Bone marrow (tissue), 2 donors: ENCODE data around the gene HES2.
"Not testable (repeated sequence)": the region's sequence is repeated elsewhere in the genome, so short reads cannot be mapped to it uniquely, and the experiment has no call there.

Experiments
- DNase-seq, 2 donors: peaks; one replicate each; lab custom pipeline; 2025; lab: John Stamatoyannopoulos, UW

Gene HES2, protein sequence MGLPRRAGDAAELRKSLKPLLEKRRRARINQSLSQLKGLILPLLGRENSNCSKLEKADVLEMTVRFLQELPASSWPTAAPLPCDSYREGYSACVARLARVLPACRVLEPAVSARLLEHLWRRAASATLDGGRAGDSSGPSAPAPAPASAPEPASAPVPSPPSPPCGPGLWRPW

DNA sequence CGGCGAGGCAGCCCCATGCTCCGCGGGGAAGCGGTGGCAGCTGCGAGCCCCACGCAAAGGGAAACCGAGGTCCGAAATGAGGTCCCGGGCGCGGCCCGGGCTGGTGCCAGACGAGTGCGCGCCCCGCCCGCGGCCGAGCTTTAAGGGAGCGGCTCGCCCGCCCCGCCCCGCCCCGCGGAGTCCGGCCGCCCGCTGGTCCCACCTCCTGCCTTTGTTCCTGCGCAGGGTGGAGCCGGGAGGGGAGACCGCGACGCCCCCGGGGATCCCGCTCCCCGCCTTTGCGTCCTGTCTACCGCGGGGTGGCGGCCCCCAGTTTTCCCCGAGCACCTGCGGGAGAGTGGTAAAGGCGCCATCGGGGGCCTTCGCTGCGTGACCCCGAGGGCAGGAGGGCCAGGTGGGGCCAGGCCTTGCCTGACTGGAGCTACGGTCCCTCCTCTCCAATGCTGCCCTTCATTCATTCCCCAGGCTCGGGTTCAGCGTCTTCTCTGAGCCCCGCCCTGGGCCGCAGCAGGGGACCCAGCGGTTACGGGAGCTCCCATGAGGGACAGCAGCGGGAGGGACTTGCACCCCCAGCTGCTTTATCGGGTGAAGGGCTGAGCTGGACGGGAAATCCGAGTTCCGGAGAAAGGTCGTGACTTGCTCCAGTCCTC lies at the start of gene HES2:
Gene HES2, minus strand, starts transcription at position 116 of the 650 bp plus-strand sequence. Its CDS starts 99 bp downstream, at position 17.
- no peak for DNase-seq

DNA sequence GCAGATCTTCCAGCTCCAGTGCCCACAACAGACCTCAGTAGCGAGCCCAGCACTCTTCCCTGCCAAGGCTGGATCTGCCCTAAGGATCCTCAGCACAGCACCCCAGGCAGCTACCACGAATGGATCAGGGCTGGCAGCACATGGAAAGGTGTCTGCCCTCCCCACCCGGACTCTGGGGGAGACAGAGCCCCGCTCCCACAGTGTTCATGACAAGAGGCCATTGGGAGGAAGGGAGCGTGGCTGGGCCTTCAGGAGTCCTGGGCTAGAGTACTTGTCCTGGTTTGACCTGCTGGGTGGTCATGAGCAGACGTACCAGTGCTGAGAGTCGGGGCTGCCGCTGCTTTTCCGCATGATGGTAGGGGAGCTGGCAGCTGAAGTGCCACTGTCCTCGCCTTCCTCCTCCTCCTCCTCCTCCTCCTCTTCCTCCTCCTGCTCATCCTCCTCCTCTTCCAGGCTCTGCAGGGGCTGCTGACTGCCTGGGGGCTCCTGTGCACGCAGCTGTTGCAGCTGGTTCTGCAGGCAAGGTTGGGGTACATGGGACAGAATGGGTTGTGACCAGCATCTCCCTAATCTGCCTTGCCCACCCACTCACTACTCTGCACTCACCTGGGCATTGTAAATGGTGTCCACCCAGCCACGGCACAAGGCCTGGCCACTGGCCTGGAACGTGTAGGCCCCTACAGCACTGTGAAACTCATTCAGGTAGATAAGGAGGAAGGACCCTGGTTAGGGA lies 49.2 kb upstream of the HES2 start:
- no peak for DNase-seq

DNA sequence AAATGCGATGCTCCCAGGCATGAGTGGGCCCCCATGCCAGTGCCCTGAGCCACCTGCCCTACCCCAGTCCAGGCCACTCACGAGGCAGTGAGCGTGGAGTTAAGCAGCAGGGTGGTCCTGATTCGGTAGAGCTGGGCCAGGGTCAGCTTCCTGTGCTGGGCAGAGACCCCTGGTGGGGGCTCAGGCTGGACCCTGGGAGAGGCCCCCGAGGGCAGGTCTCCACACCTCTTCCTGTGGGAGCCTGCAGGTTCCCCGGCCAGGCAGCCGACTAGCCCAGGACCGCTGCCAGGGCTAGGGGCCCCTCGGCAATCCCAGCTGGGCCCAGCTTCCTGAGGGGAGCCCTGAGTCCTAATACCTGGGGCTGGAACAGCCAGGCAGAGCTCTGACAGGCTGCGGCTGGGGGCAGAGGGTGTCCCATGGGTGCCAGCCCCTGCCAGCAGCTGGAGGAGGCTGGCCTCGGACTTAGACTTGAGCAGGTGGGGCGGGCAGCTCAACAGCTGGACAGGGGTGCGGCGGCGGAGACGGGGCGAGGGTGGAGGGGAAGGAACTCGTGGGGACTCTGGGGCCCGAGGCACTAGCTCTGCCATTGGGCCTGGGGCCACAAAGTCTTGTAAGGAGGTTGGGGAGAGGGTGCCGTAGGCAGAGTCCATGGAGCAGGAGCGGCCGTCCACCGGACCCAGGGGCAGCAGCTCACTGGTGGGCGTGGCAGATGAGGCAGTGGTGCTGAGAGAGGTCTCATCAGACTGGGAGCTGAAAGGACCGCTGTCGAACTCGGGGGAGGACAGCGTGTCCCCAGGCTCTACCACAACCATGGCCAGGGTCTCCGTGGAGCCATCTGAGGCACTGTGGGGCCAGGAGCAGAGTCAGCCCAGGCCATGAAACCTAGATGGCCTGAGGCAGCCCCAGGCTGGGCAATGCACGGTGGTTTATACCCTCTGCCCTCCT lies 48.3 kb upstream of the HES2 start:
- DNase-seq = no peak

DNA sequence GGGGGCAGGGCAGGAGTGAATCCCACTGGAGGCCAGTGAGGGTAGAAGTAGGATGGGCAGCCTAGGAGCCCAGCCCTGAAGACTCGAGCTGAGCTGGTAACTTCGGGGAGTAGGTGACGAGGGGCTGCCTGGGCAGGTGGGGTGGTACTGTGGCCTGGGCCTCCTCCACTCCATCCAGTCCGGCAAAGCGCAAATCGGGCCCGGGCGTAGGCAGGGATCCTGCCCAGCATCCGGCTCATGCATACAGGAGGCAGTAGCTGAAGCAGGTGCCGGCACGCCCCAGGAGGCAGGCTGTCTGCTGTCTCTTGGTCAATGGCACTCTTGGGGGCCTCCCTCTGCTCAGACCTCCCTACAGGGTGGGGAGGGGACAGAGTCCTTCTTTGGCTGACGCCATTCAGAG lies 47.5 kb upstream of the HES2 start:
- DNase-seq = no peak

DNA sequence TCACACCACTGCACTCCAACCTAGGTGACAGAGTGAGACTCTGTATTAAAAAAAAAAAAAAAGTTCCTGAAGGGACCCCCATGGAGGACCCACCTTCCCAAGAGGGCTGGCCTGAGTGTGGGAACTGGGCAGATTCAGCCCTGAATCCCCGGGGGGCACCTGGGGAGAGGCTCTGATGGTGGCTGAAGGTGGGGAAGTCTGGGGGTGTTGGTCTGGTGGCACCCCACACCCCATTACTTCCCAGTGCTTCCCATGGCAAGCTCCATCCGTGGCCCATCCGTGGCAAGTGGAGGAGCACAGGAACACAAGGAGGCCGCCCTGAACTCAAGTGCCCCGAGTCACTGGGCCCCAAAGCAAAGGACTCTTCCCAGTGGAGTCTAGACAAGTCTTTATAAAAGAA lies 47.0 kb upstream of the HES2 start:
- DNase-seq = no peak

DNA sequence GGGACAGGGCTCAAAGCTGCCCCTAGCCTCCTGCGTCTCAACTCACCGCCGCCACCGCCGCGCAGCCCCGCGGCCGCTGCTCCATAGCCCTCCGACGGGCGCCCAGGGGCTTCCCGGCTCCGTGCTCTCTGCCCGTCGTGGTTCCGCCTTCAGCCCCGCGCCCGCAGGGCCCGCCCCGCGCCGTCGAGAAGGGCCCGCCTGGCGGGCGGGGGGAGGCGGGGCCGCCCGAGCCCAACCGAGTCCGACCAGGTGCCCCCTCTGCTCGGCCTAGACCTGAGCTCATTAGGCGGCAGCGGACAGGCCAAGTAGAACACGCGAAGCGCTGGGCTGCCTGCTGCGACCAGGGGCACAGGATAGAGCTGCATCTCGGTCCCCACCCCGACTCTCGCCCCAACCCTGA lies 46.3 kb upstream of the HES2 start, which contains the start of gene TNFRSF25:
Gene TNFRSF25, minus strand, starts transcription at position 151 of the 400 bp plus-strand sequence. Its CDS starts 66 bp downstream, at position 85.
- no peak for DNase-seq

DNA sequence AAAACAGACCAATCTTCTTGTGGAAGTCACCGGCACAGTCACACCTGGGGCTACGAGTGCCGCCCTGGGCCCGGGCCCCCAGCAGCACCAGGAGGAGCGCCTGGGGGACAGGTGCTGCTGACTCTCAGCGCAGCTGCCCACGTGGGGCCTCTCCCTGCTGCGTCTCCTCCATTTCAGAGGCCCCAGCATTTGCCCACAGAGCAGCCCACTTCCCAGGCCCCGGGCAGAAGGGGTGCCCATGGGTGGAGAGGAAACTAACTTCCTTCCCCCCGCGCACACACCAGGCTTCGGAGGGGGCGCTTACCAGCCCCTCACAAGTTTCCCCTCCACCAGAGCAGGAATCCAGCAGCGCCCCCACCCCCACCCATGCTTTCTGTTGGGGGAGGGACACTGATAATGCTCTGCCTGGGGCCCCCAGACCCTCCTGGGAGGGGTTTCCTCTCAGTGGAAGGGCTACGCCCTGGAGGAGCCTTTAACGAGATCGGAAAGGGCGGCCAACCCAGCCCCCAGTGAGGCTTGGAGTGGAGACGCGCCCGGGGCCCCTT lies 45.8 kb upstream of the HES2 start:
- no peak for DNase-seq

DNA sequence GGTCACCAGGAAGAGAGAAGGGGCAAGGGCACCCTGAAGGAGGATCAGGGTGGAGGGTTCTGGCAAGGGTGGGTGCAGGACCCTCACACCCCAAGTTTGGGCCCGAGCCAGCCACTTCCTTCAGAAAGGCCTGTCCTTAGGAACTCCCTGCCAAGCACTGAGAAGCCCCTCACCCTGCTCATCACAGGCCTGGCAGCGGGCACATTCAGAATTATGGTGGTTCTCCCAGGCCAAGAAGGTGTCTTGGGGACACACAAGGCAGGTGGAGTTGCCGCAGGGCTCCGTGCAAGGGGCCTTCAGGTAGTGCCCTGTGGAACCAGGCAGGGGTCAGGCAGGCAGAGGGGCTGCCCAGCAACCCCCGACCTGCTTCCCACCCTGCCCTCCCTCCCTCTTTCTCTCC lies 45.2 kb upstream of the HES2 start:
- no peak for DNase-seq

DNA sequence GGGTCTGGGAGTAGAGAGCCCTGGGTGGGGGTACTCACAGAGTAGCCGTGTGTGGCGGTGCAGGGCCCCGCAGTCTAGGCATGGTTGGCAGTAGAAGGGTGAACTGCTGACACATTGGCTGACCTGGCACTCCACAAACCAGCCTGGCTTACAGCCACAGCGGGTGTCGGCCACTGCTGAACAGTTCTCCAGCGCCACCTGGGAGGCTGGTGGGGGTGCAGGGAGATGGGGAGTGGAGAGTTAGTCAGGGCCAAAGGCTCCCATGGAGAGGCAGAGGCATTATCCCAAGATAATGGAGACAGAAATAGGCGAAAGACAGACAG lies 44.8 kb upstream of the HES2 start:
- DNase-seq = no peak

DNA sequence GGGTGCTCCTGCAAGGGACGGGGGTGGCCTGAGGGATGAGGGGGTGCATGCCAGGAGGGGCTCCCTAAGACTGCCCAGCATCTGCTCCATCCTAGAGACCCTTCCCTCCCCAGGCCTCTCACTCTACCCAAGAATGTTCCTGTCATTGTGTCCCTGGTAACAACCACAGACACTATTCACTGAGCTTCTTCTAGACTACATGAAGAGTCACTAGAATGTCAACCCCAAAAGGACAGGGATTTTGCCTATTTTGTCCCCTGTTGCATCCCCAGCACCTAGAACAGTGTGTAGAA lies 43.3 kb upstream of the HES2 start:
- no peak for DNase-seq

DNA sequence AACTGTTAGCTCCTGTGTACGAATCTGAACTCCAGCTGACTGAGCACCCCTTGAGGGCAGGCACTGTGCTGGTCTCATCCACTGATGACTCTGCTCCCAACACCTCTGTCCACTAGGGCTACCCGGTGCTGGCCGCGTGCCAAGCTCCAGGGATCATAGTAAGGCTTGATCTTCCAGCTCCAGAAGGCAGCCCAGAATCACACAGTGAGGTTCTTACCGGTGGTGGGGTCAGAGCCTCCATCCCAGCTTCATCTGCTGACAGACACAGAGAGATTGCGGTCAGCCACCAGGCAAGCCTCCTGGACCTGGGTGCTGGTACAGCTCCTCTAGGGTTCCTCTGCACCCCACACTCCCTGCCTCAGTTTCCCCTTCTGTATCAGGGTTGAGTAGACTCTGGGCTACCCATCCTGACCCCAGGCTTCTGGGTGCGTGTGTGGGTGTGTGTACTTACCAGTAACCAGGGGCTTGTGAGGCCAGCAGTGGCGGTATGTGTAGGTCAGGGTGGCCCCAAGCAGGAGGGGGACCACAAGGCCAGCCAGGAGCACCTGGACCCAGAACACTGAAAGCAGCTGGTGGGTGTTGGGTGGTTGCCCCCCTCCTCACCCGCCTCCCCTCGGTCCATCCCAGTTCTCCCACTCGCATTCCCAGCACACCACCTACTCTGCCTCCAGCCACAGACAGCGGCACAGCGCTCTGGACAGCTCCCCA lies 42.8 kb upstream of the HES2 start:
- no peak for DNase-seq

DNA sequence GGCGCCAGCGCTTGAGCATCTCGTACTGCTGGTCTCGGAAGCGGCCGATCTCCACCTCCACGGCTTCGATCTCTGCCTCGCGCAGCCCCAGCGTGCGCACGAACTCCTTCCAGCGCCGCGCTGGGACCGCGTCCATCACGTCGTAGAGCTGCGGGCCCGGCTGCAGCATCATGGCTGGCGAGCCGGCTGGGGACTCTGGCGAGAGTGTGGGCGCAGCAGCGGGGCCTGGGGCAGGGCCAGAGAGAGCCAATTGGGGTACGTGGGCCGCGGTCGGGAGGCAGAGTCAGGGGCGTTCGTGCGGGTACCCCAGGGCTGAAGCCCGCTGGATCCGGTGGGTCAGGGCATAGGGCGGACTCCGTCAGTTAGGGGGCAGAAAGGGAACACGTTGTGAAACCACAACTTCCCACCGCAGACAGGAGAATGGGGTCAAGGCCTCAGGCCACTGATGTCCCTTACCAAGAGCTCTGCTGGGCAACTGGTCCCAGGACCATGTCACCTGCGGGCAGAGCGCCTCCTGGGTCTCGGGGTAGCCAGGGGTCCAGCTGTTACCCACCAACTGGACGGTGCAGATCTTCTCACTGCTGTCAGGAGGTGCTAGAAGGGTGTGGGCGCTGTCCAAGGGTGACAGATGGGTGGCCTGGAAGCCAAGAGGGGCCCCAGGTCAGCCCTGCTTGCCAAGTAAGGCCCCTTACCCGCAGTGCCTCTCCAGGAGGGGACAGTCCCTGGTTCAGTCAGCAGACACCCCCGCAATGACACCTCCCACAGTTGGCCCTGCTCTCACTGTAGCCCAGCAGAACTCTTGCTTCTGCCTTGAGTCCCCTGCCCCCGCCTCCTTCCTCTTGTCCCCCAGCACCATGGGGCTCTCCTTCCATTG lies 42.1 kb upstream of the HES2 start:
- no peak for DNase-seq

DNA sequence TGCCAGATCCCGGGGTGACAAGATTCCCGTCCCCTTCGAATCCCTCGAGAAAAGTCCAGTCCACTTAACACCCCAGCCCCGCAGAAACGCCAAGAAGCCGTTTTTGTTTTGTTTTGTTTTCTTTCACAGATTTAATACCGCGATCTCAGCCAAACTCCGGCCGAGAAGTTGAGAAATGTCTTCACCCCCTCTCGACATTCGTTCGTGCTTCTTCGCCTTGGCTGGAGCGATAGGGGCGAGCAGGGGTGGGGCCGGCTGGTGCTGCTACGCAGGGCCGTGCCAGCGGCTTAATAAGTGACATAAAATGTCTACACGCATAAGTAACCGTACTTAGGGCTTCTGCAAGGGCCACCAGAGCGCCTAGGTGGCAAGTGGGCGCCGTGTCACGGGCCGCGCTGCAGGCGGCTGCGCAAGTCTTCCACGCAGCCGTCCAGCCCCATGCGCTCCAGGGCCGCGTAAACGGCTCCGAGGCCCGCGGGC lies 41.4 kb upstream of the HES2 start:
- DNase-seq = no peak

DNA sequence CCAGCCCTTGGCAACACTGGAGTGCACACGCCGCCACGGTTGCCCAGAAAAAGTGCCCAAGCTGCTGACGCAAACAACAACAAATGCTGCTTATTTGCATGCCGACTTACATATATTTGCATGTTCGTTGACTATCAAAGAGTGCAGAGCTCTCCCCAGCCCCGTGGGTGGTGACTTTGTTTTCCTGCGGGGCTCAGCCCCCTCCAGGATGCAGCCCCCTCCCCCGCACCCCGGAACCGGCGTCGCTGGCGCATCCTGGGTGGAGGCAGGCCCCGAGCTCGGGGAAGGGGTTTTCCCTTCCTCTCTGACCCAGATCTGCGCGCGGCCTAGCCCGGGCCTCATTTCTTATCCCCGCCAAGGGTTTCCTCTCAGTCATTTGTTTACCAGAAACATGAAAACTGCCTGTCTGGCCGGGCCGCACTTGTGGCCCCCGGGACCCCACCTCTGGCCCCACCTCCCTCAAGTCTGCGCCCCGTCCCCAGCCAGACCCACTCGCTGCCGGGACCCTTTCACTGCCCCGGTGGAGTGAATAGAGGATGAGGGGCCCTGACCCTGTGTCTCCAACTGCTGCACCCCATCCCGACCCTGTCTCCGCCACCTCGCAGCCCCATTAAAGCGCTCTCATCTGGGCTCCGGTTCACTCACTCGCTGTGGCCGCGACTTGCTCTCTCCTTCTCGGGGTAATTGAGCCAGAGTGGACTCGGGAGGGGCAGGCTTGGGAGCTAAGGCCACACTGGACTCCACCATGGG lies 40.8 kb upstream of the HES2 start:
- no peak for DNase-seq

DNA sequence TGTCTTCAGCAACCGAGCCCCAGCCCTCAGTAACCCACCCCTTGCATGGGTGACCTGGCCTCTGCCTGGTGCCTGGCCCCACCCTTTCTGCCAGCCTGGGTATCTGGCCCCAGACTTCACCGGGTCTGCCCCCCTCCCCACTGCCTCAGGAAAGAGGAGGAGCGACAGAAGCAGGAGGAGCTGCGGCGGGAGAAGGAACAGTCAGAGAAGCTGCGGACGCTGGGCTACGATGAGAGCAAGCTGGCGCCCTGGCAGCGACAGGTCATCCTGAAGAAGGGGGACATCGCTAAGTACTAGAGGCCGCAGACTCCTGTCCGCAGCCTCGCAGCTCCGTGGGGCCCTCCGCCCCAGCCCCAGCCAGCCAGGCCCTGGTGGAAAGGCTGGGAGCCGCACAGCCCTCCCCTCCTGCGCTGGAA lies 40.1 kb upstream of the HES2 start:
- DNase-seq = no peak

DNA sequence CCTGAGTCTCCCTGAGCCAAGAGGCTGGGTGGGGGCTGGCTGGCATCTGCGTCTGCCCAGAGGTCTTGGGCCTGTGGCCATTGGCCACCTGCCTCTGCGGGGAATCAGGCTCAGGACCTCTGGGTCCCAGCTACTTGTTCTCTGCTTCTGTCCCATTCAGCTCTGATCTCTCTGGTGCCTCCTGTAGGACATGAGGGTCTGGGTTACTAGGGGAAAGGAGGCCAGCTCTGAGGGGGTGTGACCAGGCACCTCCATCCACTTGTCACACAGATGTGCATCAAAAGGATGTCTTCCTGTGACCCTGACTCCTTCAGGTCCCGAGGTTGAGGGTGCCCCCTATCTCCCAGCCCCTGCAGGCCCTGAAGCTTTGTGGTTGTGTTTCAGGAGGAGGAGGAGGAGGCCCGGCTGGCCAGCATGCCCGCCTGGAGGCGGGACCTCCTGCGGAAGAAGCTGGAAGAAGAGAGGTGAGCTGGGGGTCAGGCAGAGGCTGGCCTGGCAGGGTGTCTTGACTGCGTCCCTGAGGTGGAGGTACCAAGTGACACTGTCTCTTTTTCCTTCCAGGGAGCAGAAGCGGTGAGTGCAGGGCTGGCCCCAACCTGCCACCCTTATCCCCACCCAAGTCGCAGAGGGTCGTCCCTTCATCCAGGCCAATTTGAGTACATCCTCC lies 37.2 kb upstream of the HES2 start:
- DNase-seq = no peak

DNA sequence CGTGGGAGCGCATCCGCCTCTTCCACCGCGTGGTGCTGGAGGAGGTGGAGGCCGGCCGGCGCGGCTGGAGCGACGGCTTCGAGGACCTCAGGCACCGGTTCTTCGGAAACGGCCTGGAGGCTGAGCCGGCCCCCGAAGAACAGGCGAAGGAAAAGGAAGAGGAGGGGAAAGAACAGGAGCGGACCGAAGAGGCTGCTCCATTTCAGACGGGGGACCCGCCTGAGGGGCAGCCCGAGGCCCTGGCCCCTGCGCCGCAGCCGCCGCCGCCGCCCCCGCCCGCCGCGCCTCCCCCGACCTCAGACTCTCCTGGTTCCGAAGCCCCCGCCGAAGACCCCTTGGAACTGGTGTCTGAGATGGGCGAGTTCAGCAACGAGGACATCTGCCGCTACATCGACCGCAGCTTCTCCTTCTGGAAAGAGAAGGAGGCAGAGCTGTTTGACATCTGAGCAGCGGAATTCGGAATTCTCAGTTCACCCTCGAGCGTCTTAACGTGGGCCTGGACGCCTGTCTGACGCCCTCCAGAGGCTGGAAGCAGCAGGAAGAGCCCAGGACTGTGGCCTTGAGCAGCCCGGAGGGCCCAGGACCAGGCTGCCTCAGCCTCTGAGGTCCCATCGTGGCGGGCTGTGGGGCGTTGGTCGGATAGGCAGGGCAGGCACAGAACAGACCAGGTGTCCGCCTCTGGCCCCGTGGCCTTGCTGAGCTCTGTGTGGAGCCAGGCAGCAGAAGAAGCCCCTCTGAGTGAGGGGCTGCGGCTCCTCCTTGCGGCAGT lies 36.2 kb upstream of the HES2 start:
- not testable (repeated sequence) for DNase-seq
